ENCODE results near the gene SAMHD1.
"Not testable (repeated sequence)": the region's sequence is repeated elsewhere in the genome, so short reads cannot be mapped to it uniquely, and the experiment has no call there.

- TF ChIP-seq CTCF (IDR thresholded peaks at IDR 0.05; ENCODE audit: low read depth, low read length, missing input control); RAD21 (IDR thresholded peaks at IDR 0.05); MAX (IDR thresholded peaks at IDR 0.05); REST (IDR thresholded peaks at IDR 0.05); YY1 (IDR thresholded peaks at IDR 0.05); ATF3 (IDR thresholded peaks at IDR 0.05); FOXA1 (IDR thresholded peaks at IDR 0.05); HNF4A (conservative IDR thresholded peaks at IDR 0.05); GABPA (IDR thresholded peaks at IDR 0.05 in 1 of 2, conservative IDR thresholded peaks at IDR 0.05 in 1 of 2): not testable (repeated sequence)
These were observed 19.4 kb downstream of the SAMHD1 start for GRCh38 chr20:36932067-36932466.
